ENCODE measurements around the gene SCN1B. TPM values are rescaled to one million over a fixed set of nuclear protein-coding genes. Genes with fewer than 3 reads are reported as not detected.

SCN1B gene
- polyA plus RNA-seq, 4 donors: 0.41 to 1.4 (median 1.4) TPM

GRCh38 chr19:35069696-35070095 is 39.4 kb downstream of the SCN1B start:
- no peak for DNase-seq (ENCODE audit: low read depth in 4 of 4, low spot score in 2 of 4)

DNA sequence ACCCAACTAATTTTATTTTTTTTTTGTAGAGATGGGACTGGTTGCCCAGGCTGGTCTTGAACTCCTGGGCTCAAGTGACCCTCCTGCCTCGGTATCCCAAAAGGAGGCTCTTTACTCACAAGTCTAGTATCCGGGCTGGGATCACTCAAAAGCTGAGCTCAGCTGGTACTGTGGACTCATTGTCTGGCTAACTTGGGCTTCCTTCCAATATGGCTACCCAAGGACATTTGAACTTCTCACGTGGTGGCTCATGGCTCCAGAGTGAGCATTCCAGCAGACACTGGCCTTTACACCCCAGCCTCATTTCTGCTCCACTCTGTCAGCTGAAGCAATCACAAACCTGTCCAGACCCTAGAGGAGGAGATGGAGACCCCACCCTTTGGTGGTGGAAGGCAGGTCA is 40.2 kb downstream of the SCN1B start:
- no peak for DNase-seq (ENCODE audit: low read depth in 4 of 4, low spot score in 2 of 4)

- DNase-seq (ENCODE audit: low read depth in 4 of 4, low spot score in 2 of 4): no peak
Measured at GRCh38 chr19:35073516-35073915, 43.2 kb downstream of the SCN1B start.

GRCh38 chr19:35073941-35074340 is 43.7 kb downstream of the SCN1B start:
- no peak for DNase-seq (ENCODE audit: low read depth in 4 of 4, low spot score in 2 of 4)

GRCh38 chr19:35074426-35075201 is 44.3 kb downstream of the SCN1B start:
- no peak for DNase-seq (ENCODE audit: low read depth in 4 of 4, low spot score in 2 of 4)

DNA sequence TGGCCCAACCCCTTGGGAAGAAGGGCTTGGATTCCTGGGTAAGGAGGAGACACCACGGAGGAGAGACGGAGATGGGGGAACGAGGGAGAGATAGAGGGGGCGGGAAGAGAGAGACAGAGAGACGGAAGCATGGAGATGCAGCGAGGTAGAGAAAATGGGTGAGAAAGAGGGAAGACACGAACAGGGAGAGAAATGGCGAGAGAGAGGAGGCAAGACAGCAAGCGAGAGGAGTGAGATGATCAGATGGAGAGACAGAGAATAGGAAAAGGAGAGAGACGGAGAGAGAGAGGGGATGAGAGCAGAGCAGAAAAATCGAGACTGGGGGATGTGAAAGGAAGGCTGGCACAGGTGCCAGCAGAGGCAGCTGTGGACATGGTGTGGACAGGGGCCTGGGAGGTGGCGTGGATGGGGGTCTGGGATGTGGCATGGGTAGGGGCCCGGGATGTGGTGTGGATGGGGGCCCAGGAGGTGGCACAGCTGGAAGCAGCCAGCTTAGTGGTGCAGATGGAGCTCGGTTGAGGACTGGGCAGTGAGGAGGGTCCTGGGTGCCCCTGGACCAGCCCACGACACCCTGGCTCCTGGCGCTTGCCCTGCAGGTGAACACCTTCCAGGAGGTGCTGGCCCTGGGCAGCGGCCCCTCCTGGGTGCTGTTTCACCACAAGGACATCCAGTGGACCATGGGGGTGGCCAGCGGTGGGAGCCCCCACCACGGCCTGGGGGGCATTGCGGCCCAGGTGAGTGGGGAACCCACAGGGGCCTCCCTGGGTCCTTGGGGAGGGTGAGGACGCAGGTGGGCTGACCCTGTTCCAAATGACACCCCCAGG is 45.1 kb downstream of the SCN1B start:
- no peak for DNase-seq (ENCODE audit: low read depth in 4 of 4, low spot score in 2 of 4)

GRCh38 chr19:35076026-35076370 is 45.7 kb downstream of the SCN1B start:
- DNase-seq (ENCODE audit: low read depth in 4 of 4, low spot score in 2 of 4): no peak

- no peak for DNase-seq (ENCODE audit: low read depth in 4 of 4, low spot score in 2 of 4)
Measured at GRCh38 chr19:35076657-35077056, 46.4 kb downstream of the SCN1B start.

- DNase-seq (ENCODE audit: low read depth in 4 of 4, low spot score in 2 of 4): no peak
Measured at GRCh38 chr19:35077411-35078223, 47.3 kb downstream of the SCN1B start.

- no peak for DNase-seq (ENCODE audit: low read depth in 4 of 4, low spot score in 2 of 4)
Measured at GRCh38 chr19:35079826-35080225, 49.6 kb downstream of the SCN1B start.

GRCh38 chr19:35080613-35081170 is 50.4 kb downstream of the SCN1B start:
- no peak for DNase-seq (ENCODE audit: low read depth in 4 of 4, low spot score in 2 of 4)

DNA sequence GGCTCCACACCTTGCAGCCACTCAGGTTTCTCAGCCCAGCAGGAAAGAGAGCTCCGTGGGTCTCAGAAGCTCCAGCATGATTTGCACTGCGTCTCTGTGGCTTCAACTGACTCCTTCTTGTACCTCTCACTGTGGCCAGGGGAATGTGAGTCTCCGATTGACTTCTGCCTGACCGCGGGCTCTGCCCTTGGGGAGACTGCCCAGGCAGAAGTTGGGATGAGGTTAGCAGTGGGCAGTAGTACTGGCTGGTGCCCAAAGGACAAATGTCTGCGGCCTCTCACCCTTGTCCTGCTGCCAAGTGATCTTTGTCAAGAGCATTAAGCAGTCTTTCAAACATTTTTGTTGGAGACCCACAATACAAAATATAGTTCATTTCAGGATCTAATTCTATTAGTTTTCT is 50.9 kb downstream of the SCN1B start:
- no peak for DNase-seq (ENCODE audit: low read depth in 4 of 4, low spot score in 2 of 4)

DNA sequence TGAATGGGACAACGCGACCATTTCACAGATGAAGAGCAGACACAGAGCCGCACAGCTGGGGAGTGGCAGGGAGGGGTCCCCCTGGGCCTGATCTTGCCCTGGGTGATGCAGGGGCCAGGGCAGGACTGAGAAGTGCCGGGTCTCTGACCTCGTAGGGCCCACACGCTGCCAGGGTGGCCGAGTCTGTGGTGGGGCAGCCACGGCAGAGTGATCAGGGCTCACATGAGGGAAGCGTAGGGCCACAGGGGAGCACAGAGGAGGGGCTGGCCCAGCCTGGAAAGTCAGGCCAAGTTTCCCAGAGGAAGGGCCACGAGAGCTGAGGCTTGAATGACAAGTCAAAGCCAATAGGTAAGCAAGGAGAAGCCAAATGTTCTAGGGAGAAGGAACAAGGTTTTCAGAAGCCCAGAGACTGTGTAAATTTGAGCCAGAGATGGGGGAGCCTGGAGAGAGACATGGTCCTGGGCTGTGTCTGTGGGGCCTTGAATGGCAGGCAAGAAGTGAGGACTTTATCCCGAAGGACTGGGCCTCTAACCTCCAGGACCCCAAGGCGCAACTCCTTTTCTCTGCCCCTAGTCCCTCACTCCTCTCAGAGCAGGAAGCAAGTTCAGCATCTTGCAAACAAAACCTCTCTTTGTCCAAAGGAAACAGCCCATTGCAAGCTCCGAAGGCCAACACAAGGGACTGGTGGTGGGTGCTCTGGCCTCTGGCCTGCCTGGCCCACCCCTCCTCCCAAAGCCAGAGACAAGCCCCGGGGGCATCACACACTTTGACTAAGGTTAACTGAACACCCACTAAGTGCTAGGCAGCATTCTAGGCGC is 53.6 kb downstream of the SCN1B start:
- DNase-seq (ENCODE audit: low read depth in 4 of 4, low spot score in 2 of 4): no peak

- DNase-seq (ENCODE audit: low read depth in 4 of 4, low spot score in 2 of 4): no peak
Measured at GRCh38 chr19:35084509-35084762, 54.2 kb downstream of the SCN1B start.

- no peak for DNase-seq (ENCODE audit: low read depth in 4 of 4, low spot score in 2 of 4)
Measured at GRCh38 chr19:35085947-35086346, 55.7 kb downstream of the SCN1B start.

DNA sequence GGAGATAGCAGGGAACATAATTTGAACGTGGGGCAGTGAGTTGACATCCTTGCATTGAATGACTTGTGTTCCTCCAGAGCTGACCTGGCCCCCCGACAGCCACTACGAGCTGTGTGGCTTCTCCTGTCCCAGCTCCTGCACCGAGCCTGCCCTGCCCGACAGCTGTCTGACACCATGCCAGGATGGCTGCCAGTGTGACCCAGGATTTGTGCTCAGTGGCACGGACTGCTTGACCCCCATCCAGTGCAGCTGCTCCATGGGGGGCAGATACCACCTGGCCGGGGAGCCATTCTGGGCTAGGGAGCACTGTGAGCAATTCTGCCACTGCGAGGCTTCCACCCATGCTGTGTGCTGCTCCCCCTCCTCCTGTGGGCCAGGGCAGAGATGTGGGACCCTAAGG is 56.2 kb downstream of the SCN1B start:
- no peak for DNase-seq (ENCODE audit: low read depth in 4 of 4, low spot score in 2 of 4)

GRCh38 chr19:35087393-35087792 is 57.1 kb downstream of the SCN1B start:
- DNase-seq (ENCODE audit: low read depth in 4 of 4, low spot score in 2 of 4): no peak

GRCh38 chr19:35088131-35088913 is 58.1 kb downstream of the SCN1B start:
- no peak for DNase-seq (ENCODE audit: low read depth in 4 of 4, low spot score in 2 of 4)

DNA sequence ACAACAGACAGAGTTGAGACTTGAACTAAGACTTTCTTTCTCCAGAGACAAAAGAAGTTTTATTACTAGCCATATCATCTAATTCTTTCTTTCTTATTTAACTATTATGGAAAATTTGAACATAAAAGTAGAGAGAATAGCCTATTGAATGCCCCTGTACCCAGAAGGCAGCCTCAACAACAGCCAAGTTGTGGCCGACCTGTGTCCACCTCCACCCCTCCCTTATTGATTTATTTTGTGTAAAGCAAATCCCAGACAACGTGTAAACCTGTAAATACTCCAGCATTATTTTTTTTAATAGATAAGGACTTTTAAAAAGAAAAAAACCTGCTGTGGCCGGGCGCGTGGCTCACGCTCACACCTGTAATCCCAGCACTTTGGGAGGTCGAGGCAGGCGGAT is 59.3 kb downstream of the SCN1B start:
- DNase-seq (ENCODE audit: low read depth in 4 of 4, low spot score in 2 of 4): no peak
